ENCODE data around the gene CMTM4. TPM values are rescaled to one million over a fixed set of nuclear protein-coding genes. Genes with fewer than 3 reads are reported as not detected.
"Not testable (repeated sequence)": the region's sequence is repeated elsewhere in the genome, so short reads cannot be mapped to it uniquely, and the experiment has no call there.

The CMTM4 gene
- total RNA-seq, 2 experiments from 2014 or later, result 4.6 to 4.7 TPM

GRCh38 chr16:66605177-66605978 is 91.2 kb downstream of the CMTM4 start:
- CTCF ChIA-PET, result interaction anchor here (1.0 to 3.4 kb wide), 5 partner anchors 40 to 129 kb away, joined by 3 to 17 read pairs (median 4); no protein-coding TSS in a partner anchor
- Mint-ChIP-seq H3K9me3 (peaks cover 11% of the 10 kb centered on the region), H3K4me1 (ENCODE audit: low read depth) (peaks cover 35% of the 10 kb centered on the region), H3K36me3 (ENCODE audit: low read depth) (peaks cover 8% of the 10 kb centered on the region), H3K4me3 (peak overlapping the region; percentile 74), H3K27ac (peak overlapping the region; percentile 24), H3K27me3 (ENCODE audit: low read depth) (no peaks in the 10 kb centered on the region)
- DNase-seq, result peak; percentile 48
- intact Hi-C loops (cut with micrococcal nuclease), result loop anchor here (1.0 kb wide), 2 partner anchors 15 to 43 kb away; no protein-coding TSS in a partner anchor

- Mint-ChIP-seq H3K27ac (peak within 1 kb of the TSS; percentile 85), H3K27me3 (ENCODE audit: low read depth) (no peaks in the 10 kb centered on the region), H3K4me3 (peak within 1 kb of the TSS; percentile 90), H3K4me1 (ENCODE audit: low read depth) (peaks cover 40% of the 10 kb centered on the region), H3K36me3 (ENCODE audit: low read depth) (peaks cover 2% of the 10 kb centered on the region), H3K9me3 (peaks cover 11% of the 10 kb centered on the region)
- CTCF ChIA-PET, result interaction anchor here (0.5 to 2.2 kb wide), 10 partner anchors 11 to 199 kb away, joined by 3 to 14 read pairs (median 4); no protein-coding TSS in a partner anchor
- DNase-seq, result peak; percentile 70
- intact Hi-C loops (cut with micrococcal nuclease), result loop anchor here (1.0 kb wide), 5 partner anchors 14 to 196 kb away; partner anchors contain the start of gene CKLF
These were observed 92.0 kb downstream of the CMTM4 start, which contains the start of gene CMTM3 for GRCh38 chr16:66604376-66605176. TSS of gene CMTM3 (plus strand) at chr16:66604704. CDS start at chr16:66604806, 102 bp downstream.

- Mint-ChIP-seq H3K4me1 (ENCODE audit: low read depth) (peaks cover 42% of the 10 kb centered on the region), H3K36me3 (ENCODE audit: low read depth) (peaks cover 2% of the 10 kb centered on the region), H3K27me3 (ENCODE audit: low read depth) (no peaks in the 10 kb centered on the region), H3K4me3 (peak overlapping the region; percentile 90), H3K27ac (peak overlapping the region; percentile 85), H3K9me3 (peaks cover 11% of the 10 kb centered on the region)
- intact Hi-C loops (cut with micrococcal nuclease), result loop anchor here (1.0 kb wide), 3 partner anchors 51 to 195 kb away; partner anchors contain the start of gene CKLF
- CTCF ChIA-PET, result interaction anchor here (1.1 to 2.2 kb wide), 8 partner anchors 10 to 199 kb away, joined by 3 to 14 read pairs (median 5); no protein-coding TSS in a partner anchor
- DNase-seq, result peak; percentile 79
These were observed 92.8 kb downstream of the CMTM4 start for GRCh38 chr16:66603537-66604375.

- CTCF ChIA-PET, result interaction anchor here (0.6 to 1.4 kb wide), 4 partner anchors 11 to 194 kb away, joined by 3 to 7 read pairs (median 4); no protein-coding TSS in a partner anchor
- H3K27me3 Mint-ChIP-seq (ENCODE audit: low read depth), result no peaks in the 10 kb centered on the region
- DNase-seq, result no peak
- no peak overlapping the region for H3K27ac Mint-ChIP-seq
- H3K9me3 Mint-ChIP-seq, result peaks cover 11% of the 10 kb centered on the region
- H3K4me3 Mint-ChIP-seq, result no peak overlapping the region
- intact Hi-C loops (cut with micrococcal nuclease), result no loop called here
- H3K36me3 Mint-ChIP-seq (ENCODE audit: low read depth), result no peaks in the 10 kb centered on the region
- H3K4me1 Mint-ChIP-seq (ENCODE audit: low read depth), result peaks cover 40% of the 10 kb centered on the region
These were observed 95.1 kb downstream of the CMTM4 start for GRCh38 chr16:66601471-66601870.

GRCh38 chr16:66600477-66600876 is 96.1 kb downstream of the CMTM4 start:
- CTCF ChIA-PET, result interaction anchor here (0.6 to 1.4 kb wide), 3 partner anchors 10 to 193 kb away, joined by 3 to 7 read pairs (median 6); no protein-coding TSS in a partner anchor
- no peak overlapping the region for H3K4me3 Mint-ChIP-seq
- no peak overlapping the region for H3K27ac Mint-ChIP-seq
- peaks cover 11% of the 10 kb centered on the region for H3K9me3 Mint-ChIP-seq
- no peaks in the 10 kb centered on the region for H3K36me3 Mint-ChIP-seq (ENCODE audit: low read depth)
- no peak for DNase-seq
- peaks cover 31% of the 10 kb centered on the region for H3K4me1 Mint-ChIP-seq (ENCODE audit: low read depth)
- H3K27me3 Mint-ChIP-seq (ENCODE audit: low read depth), result no peaks in the 10 kb centered on the region
- intact Hi-C loops (cut with micrococcal nuclease), result no loop called here

GRCh38 chr16:66599726-66600125 is 96.8 kb downstream of the CMTM4 start:
- CTCF ChIA-PET, result interaction anchor here (0.7 to 2.5 kb wide), 4 partner anchors 9 to 123 kb away, joined by 3 to 8 read pairs (median 6); no protein-coding TSS in a partner anchor
- Mint-ChIP-seq H3K27ac (no peak overlapping the region), H3K27me3 (ENCODE audit: low read depth) (no peaks in the 10 kb centered on the region), H3K9me3 (peaks cover 11% of the 10 kb centered on the region), H3K4me3 (no peak overlapping the region), H3K4me1 (ENCODE audit: low read depth) (peaks cover 31% of the 10 kb centered on the region), H3K36me3 (ENCODE audit: low read depth) (no peaks in the 10 kb centered on the region)
- intact Hi-C loops (cut with micrococcal nuclease), result no loop called here
- no peak for DNase-seq

GRCh38 chr16:66598111-66598510 is 98.4 kb downstream of the CMTM4 start:
- Mint-ChIP-seq H3K4me3 (no peak overlapping the region), H3K27ac (no peak overlapping the region), H3K4me1 (ENCODE audit: low read depth) (peaks cover 26% of the 10 kb centered on the region), H3K9me3 (peaks cover 11% of the 10 kb centered on the region), H3K36me3 (ENCODE audit: low read depth) (no peaks in the 10 kb centered on the region), H3K27me3 (ENCODE audit: low read depth) (no peaks in the 10 kb centered on the region)
- intact Hi-C loops (cut with micrococcal nuclease), result no loop called here
- no peak for DNase-seq
- CTCF ChIA-PET, result interaction anchor here (0.8 to 2.5 kb wide), 5 partner anchors 11 to 191 kb away, joined by 4 to 7 read pairs (median 5); partner anchors contain the start of gene CKLF

- Mint-ChIP-seq H3K9me3 (peaks cover 11% of the 10 kb centered on the region), H3K36me3 (ENCODE audit: low read depth) (no peaks in the 10 kb centered on the region), H3K4me3 (no peak overlapping the region), H3K27ac (peak overlapping the region; percentile 61), H3K4me1 (ENCODE audit: low read depth) (peaks cover 26% of the 10 kb centered on the region), H3K27me3 (ENCODE audit: low read depth) (no peaks in the 10 kb centered on the region)
- DNase-seq, result no peak
- intact Hi-C loops (cut with micrococcal nuclease), result no loop called here
- CTCF ChIA-PET, result interaction anchor here (0.6 to 2.5 kb wide), 4 partner anchors 11 to 191 kb away, joined by 3 to 7 read pairs (median 6); no protein-coding TSS in a partner anchor
These were observed 99.3 kb downstream of the CMTM4 start for GRCh38 chr16:66596986-66597848.

- CTCF ChIA-PET, result interaction anchor here (1.3 kb wide), 1 partner anchor 55 kb away, joined by 4 read pairs; no protein-coding TSS in a partner anchor
- H3K27me3 Mint-ChIP-seq (ENCODE audit: low read depth); intact Hi-C loops (cut with micrococcal nuclease); H3K36me3 Mint-ChIP-seq (ENCODE audit: low read depth); H3K9me3 Mint-ChIP-seq; H3K4me3 Mint-ChIP-seq; DNase-seq; H3K27ac Mint-ChIP-seq: not testable (repeated sequence)
- peaks cover 26% of the 10 kb centered on the region for H3K4me1 Mint-ChIP-seq (ENCODE audit: low read depth)
These were observed 100.0 kb downstream of the CMTM4 start for GRCh38 chr16:66596559-66596958.

GRCh38 chr16:66594739-66595138 is 101.8 kb downstream of the CMTM4 start:
- DNase-seq, result no peak
- intact Hi-C loops (cut with micrococcal nuclease), result no loop called here
- H3K4me1 Mint-ChIP-seq (ENCODE audit: low read depth), result peaks cover 33% of the 10 kb centered on the region
- no peak overlapping the region for H3K27ac Mint-ChIP-seq
- no peaks in the 10 kb centered on the region for H3K27me3 Mint-ChIP-seq (ENCODE audit: low read depth)
- CTCF ChIA-PET, result interaction anchor here (1.0 to 1.9 kb wide), 4 partner anchors 9 to 112 kb away, joined by 3 to 7 read pairs (median 4); partner anchors contain the start of gene CMTM3
- H3K36me3 Mint-ChIP-seq (ENCODE audit: low read depth), result no peaks in the 10 kb centered on the region
- H3K9me3 Mint-ChIP-seq, result no peaks in the 10 kb centered on the region
- H3K4me3 Mint-ChIP-seq, result no peak overlapping the region
